Left renal pelvis (tissue), 4 donors: ENCODE results near the gene FLAD1. TPM values are rescaled to one million over a fixed set of nuclear protein-coding genes. Genes with fewer than 3 reads are reported as not detected.
"Not testable (repeated sequence)": the region's sequence is repeated elsewhere in the genome, so short reads cannot be mapped to it uniquely, and the experiment has no call there.

Experiments
- DNase-seq, 4 donors: peaks; one replicate each; pipeline ENCODE4 v3.0.0-alpha.2; 2013; ENCODE audit warnings: low read depth in 4 of 4, low spot score in 3 of 4
- polyA plus RNA-seq, 4 donors: library from polyadenylated mRNA; unstranded; fragments of 120-200 nt; gene quantifications; one replicate each; pipeline ENCODE4 v1.2.1, GENCODE V29; 2013; ENCODE audit not compliant: insufficient read length in 4 of 4

FLAD1 gene
- polyA plus RNA-seq, 4 donors = 20.4 to 39.1 (median 28.9) TPM

DNA sequence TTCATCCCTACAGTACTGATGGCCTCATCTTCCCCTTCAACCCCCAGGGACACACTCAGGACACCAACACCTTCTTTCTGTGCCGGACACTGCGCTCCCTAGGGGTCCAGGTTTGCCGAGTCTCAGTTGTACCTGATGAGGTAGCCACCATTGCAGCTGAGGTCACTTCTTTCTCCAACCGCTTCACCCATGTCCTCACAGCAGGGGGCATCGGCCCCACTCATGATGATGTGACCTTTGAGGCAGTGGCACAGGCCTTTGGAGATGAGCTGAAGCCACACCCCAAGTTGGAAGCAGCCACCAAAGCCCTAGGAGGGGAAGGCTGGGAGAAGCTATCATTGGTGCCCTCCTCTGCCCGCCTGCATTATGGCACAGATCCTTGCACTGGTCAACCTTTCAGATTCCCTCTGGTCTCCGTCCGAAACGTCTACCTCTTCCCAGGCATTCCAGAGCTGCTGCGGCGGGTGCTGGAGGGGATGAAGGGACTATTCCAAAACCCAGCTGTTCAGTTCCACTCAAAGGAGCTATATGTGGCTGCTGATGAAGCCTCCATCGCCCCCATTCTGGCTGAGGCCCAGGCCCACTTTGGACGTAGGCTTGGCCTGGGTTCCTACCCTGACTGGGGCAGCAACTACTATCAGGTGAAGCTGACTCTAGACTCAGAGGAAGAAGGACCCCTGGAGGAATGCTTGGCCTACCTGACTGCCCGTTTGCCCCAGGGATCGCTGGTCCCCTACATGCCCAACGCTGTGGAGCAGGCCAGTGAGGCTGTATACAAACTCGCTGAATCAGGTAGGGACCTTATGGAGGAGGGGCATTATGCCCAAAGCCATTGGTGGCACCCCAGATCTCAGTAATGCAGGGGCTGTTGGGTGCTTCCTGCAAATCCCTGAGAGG lies 5.2 kb downstream of the FLAD1 start:
- no peak for DNase-seq

DNA sequence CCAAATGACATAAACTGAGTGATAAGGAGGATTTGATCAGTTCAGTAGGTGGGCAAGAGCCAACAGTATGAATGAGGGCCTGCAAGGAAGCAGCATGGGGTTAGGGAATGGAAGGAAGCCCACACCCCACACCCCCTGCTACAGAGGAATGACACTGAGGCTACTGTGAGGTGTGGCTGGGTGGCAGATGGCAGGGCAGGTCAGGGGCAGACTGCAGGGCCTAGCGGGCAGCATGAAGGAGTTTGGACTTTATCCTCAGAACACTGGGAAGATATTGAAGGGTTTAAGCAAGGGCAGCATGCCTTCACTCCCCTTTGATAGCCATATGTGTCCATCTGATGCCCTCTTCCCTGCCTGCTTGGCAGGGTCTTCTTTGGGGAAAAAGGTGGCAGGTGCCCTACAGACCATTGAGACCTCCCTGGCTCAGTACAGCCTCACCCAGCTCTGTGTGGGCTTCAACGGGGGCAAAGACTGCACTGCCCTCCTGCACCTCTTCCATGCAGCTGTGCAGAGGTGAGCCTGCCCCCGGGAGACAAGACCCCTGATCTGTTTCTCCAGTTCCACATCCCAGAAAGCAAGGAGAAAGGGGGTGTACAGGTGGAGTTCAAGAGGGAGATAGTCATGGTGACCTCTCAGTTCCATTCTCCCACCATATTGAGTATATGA lies 6.2 kb downstream of the FLAD1 start:
- DNase-seq = no peak

DNA sequence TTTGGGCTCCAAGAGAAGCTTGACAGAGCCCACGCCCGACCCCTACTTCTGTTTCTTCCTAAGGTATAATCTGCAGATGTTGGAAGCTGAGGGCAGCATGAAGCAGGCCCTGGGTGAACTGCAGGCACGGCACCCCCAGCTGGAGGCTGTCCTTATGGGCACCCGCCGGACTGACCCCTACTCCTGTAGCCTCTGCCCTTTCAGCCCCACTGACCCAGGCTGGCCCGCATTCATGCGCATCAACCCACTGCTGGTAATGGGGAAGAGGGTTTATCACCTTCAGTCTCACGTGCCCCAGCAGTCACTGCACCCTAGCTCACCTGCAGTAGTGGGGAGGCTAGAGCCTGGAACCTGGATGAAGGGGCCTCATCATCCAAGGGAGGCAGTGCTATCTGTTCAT lies 7.1 kb downstream of the FLAD1 start:
- DNase-seq = no peak

DNA sequence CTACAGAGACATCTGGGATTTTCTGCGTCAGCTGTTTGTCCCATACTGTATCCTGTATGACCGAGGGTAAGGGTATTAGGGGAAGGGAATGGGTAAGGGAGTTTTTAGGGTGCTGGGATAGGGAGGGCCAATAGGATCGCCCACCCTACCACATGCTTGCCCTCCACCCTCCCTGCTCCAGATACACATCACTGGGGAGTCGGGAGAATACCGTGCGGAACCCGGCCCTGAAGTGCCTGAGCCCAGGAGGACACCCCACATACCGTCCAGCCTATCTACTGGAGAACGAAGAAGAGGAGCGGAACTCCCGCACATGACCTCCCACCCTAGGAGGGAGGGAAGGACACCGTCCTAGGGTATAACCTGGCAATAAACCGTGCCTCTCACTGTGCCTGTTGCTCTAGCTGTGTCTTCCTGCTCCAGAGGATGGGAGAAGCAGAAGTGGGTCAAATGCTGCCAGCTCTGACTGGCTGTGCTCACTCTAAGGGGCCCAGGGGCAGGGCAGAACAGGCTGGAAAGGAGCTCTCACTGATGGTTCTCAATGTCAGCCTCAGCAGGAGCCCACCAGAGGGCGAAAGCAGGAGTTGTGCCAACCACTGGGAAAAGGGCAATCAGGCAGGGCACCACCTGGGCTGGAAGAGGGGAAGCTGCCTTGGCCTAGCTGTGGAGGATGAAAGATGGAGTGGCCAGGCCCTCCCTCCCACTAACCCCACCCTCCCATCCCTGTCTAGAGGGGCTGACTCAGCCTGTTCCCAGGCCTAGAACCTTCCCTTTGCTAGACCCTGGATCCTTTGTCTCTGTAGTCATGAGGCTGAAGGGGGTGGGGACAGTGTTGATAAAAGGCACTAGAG lies 9.8 kb downstream of the FLAD1 start:
- no peak for DNase-seq

DNA sequence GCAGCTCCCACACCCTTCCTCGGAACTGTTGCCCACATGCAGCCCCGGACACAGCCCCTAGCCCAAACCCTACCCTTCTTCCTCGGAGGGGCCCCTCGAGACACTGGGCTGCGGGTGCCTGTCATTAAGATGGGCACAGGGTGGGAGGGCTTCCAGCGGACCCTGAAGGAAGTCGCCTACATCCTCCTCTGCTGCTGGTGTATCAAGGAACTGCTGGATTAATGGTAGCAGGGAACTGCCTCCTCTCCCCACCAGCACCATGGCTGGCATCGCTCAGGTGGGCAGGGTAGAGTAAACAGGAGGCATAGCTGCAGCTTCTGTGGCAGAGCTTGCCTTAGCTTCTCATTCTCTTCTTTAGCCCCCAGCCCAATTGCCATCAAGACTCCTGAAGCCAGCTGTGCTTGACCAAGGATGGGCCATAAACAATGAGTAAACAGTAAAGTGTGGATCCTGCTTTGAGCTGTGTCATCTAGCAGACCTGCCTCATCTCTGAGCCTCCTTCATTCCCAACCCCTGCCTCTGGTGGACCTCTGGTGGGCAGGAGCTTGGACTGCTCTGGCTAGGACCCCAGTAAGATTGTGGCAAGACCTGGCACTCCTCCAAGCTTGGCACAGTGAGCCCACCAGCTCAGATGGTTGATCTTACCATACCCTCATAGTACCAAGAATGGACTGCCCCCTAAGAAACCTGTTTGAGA lies 10.6 kb downstream of the FLAD1 start, which contains the start of gene LENEP:
Gene LENEP (plus strand): TSS at position 15 of the 697 bp plus-strand sequence. CDS start 22 bp downstream, at position 37.
- DNase-seq = no peak

DNA sequence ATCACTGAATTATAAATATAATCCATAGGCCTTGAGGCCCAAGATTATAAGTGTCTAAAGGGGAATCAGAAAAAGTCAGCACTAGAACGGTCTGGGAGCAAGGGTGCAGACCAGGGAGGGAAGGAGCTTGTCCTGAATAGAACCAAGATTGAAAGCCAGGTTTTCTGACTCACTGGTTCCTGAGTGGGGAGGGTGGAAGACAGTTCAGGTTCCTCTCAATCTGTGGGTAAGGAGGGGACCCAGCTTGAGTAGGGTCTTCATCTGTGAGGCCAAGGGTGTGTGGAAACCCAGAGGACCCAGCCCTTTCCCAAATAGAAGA lies 11.1 kb downstream of the FLAD1 start:
- DNase-seq = no peak

DNA sequence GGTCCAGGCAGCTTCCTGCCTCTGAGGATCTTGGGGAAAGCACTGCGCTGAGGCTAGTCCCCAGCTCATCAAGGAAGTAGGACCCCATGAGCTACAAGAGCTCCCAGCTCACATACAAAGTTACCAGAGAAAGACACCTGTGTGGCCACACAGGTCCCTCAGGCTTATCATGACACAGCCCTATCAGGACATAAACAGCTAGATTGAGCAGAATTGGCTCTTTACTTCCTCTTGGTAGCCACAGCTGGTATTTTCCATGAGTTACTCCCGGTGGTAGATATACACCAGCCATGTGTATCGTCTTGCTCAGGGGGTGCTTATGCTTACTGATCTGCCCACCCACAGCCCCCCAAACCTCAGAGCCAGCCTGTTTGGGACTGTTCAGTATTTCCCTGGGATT lies 11.4 kb downstream of the FLAD1 start:
- no peak for DNase-seq

DNA sequence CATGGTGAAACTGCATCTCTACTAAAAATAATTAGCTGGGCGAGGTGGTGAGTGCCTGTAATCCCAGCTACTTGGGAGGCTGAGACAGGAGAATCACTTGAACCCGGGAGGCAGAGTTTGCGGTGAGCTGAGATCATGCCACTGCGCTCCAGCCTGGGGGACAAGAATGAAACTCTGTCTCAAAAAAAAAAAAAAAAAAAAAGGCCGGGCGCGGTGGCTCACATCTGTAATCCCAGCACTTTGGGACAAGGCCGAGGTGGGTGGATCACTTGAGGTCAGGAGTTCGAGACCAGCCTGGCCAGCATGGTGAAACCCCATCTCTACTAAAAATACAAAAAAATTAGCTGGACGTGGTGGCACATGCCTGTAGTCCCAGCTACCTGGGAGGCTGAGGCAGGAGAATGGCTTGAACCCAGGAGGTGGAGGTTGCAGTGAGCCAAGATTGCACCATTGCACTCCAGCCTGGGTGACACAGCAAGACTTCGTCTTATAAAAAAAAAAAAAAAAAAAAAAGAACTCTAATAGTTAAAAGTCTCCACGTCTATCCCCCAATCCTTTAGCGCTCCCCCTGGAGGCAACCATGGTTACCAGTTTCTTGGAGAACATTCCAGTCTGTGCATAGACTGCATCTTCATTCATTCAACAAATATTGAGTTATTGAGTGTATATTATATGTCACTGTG lies 12.3 kb downstream of the FLAD1 start:
- not testable (repeated sequence) for DNase-seq

DNA sequence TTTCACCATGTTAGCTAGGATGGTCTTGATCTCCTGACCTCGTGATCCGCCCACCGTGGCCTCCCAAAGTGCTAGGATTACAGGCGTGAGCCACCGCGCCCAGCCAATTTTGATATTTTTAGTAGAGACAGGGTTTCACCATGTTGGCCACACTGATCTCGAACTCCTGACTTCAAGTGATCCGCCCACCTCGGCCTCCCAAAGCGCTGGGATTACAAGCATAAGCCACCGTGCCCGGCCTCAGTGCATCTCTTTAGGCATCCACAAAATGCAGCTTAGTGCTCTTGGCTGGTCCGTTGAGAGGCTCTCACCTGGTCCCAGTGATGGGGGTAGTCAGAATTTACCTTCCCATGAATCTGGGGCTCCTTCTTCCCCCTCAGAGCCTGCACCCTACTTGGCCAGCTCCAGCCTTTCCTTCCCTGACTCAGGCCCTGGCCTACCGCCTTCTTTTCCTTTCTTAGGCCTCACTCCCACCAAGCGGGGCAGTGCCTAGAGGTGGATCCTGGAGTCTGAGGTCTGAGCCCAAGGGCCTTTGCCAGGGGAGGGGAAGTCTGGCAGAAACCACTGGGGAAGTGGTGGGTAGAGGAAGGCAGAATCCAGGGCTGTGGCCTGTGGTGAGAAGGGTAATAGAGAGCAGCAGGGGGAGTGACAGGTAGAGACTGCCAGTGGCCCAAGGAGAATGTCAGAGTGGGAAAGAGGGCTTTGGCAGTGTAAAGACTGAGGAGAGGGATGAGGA lies 14.0 kb downstream of the FLAD1 start:
- no peak for DNase-seq

DNA sequence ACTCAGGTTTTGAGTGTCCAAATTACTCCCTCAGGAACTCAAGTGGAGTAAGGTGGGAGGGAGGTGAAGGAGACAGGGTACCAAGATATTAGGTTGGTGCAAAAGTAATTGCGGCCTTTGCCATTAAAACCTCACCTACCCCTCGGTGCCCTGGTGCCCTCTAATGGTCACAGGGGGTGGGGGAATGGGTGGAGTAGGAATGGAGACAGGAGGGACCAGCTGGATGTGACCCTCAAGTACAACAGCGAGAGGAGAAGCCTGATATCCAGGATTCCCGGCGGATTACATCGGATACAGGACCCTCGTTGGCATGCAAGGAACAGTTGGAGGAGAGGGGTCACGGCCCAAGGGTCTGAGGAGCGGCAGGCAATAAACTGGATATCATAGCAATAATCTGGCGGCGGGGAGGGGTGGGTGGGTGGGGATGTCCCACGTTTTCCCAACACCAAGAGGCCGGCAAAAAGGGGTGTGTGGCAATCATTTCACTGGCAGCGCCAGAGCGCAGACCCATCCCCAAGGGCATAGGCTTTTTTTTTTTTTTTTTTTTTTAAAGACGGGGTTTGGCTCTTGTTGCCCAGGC lies 15.1 kb downstream of the FLAD1 start:
- DNase-seq = no peak

DNA sequence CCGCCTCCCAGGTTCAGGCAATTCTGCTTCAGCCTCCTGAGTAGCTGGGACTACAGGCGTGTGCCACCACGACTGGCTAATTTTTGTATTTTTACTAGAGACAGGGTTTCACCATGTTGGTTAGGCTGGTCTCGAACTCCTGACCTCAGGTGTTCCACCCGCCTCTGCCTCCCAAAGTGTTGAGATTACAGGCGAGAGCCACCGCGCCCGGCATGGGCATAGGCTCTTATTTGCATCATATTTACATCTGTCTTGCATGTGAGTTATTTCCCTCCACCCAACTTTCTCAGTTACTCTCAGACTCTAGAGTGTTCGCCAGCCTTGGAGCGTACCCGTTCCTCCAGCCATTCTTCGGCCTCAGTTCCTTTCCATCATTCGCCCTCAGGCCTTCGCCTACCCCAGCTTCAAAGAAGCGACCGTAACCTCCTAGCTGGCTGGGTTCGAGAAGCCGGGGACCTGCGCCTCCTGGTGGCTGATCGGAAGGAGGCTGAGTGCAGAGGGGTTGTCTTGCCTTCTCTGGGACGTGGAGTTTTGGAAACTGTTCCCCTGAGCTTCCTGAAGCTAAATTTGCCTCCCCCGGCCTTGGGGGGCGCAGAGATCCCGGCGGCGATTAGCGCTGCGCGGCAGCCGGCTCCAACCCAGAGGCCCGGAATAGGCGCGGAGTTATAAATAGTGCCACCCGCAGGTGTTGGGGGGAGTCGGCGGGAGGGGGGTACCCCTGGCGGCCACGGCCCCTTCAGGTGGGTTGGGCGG lies 15.8 kb downstream of the FLAD1 start:
- DNase-seq = no peak

DNA sequence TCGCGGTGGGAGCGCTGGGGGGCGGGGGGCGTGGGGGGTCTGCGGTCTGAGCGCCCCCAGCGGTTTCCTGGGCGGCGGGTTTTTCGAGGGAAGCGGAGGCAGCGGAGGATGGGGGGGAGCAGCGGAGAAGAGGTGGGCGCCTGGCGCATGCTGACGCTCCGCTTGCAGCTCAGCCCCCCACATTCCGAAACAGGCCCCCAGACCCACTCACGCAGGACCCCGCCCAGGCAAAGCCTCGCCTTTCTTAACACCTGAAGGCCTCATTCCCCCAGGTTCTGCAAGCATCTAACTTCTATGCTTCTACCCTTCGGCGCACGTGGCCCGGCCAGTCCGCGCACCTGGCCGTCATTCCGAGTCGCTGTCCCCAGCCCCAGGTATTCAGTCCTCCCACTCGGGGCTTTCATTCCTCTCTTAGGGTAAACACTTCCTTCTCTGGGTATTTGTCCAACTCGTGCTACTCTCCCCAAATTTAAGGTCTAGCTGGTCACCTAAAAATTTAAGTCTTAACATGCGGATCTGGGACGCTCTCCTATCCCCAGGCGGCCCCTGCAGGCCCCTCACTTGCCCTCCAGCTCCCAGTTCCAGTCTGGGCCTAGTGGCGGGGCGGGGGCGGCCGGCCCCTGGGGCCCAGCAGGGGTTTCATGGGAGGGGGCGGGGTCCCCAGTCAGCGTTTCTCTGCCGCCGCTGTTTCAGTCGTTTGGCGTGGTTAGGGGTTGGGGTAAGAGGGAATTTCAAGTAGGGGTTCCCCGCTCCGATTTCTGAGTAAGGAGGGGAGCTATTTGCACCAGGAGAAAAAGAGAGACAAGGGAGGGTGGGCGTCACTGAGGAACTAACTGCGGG lies 16.6 kb downstream of the FLAD1 start:
- no peak for DNase-seq

DNA sequence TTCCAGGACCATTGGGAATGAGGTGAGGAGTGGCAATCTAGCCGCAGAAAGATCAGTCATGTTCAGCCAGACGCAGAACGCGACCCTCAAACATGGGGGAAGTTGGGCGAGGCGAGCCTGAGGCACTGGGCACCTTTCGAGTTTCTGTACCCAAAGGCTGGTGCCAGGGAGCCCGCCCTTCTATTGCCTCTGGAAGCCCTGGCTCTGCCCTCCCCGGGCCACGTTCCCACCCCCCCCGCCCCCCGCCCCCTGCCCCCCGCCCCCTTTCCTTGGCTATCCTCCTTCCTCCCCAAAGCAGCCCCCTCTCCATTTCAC lies 17.2 kb downstream of the FLAD1 start:
- no peak for DNase-seq

DNA sequence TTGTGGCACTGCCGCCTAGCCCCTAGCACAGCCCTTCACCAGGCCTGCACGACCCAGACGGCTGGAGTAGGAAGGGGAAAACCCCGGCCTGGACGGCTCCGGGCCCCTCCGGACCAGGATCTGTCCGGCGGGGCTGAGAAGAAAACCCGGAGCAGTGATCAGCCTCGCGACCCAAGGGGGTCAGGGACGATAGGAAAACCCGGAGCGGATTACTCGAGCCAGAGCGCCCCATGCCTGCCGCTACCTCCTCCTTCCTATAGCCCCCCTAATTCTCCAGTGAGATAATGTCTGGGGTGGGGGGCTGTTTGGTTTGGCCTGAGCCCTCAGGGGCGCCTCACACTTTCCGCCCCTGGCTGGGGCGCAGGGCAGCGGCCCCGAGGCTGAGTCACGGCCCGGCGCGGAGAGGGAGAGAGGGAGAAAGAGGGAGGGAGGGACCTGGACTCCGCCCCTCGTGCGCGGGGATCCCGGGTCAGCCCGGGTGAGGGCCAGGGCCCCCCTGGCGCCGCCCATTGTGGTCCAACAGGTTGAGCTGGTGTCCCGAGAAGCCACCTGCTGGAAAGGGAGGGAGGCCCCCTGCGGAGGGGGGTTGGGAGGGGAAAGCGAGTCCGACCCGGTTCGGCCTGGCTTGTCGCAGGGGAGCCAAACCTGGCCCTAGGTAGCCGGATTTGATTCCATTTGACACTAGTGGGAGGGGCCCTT lies 17.7 kb downstream of the FLAD1 start:
- peak; percentile 88 to 94 (median 90) for DNase-seq

DNA sequence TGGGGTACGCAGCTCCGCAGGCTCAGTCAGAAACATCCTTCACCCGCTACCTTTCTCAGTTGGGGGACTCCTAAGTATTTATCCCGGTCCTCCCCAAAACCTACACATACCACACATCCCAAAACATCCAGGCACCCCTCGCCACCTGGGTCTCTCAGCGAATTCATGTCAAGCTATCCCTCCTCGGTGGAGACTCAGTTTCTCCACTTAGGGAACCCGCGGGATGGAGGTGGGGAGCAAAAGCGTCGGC lies 18.2 kb downstream of the FLAD1 start:
- no peak for DNase-seq

DNA sequence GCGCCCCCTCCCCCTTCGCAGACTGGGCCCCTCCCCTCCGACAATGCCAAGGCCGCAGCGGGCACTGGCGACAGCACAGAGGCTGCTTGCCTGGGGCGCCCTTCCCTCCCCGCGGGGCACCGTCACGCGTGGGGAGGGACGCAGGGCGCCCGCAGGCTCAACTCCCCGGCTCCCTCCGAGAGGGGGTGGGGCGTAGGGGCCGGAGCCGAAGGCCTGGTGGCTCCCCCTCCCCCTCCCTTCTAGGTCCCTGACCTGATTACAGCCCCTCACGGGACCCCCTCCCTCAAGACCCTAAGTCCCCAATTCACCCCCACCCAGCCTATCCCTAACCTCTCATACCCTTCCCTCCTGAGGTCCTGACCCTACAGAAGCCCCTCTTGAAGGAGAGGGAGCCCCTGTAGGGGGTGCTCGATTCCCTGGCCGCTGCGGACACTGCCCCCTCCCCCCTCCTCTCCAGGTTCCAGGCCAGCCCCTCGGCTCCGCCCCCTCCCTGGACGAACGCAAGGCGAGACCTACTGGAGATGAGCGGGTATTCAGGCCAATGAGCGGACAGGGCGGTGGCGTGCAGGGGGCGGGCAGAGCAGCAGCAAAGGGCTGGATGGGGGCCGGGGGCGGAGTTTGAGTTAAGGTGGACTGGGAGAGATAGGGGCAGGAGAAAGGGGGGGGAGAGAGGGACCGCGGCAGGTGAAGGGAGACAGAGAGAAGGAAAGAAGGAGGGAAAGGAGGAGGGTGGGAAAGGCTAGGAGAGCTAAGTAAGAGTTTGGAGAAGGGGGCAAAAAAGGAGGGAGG lies 18.7 kb downstream of the FLAD1 start:
- DNase-seq = peak; percentile 94 to 98 (median 98)
